NCI-H2227 treated with DMSO at 0.1 percent for 48 hours (cell line): ENCODE results near the gene CXCL6.

Experiments
- DNase-seq: peaks from one replicate; lab custom pipeline; 2025; lab: John Stamatoyannopoulos, UW

CXCL6 gene

GRCh38 chr4:73836373-73837279, at the start of gene CXCL6:
CXCL6 (plus strand) TSS chr4:73836678; CDS start chr4:73836751, 73 bp downstream.
- no peak for DNase-seq

GRCh38 chr4:73788411-73788810, 48.1 kb upstream of the CXCL6 start:
- DNase-seq, result no peak

- DNase-seq, result no peak
Observed at GRCh38 chr4:73798842-73799241, 37.6 kb upstream of the CXCL6 start.

- DNase-seq, result no peak
Observed at GRCh38 chr4:73800206-73800605, 36.3 kb upstream of the CXCL6 start.

GRCh38 chr4:73801692-73802091, 34.8 kb upstream of the CXCL6 start:
- no peak for DNase-seq

GRCh38 chr4:73803213-73803612, 33.3 kb upstream of the CXCL6 start:
- no peak for DNase-seq

- no peak for DNase-seq
Observed at GRCh38 chr4:73810191-73810590, 26.3 kb upstream of the CXCL6 start.

GRCh38 chr4:73811841-73812240, 24.6 kb upstream of the CXCL6 start:
- no peak for DNase-seq

GRCh38 chr4:73814679-73815078, 21.8 kb upstream of the CXCL6 start:
- no peak for DNase-seq

- DNase-seq, result no peak
Observed at GRCh38 chr4:73815145-73815544, 21.3 kb upstream of the CXCL6 start.

GRCh38 chr4:73816814-73817213, 19.7 kb upstream of the CXCL6 start:
- no peak for DNase-seq

GRCh38 chr4:73817341-73817740, 19.1 kb upstream of the CXCL6 start:
- no peak for DNase-seq

- no peak for DNase-seq
Observed at GRCh38 chr4:73821325-73821724, 15.2 kb upstream of the CXCL6 start.

- no peak for DNase-seq
Observed at GRCh38 chr4:73822389-73822788, 14.1 kb upstream of the CXCL6 start.

GRCh38 chr4:73822812-73823504, 13.5 kb upstream of the CXCL6 start:
- DNase-seq, result no peak

- DNase-seq, result no peak
Observed at GRCh38 chr4:73823760-73824159, 12.7 kb upstream of the CXCL6 start.

GRCh38 chr4:73828956-73829355, 7.5 kb upstream of the CXCL6 start:
- no peak for DNase-seq

GRCh38 chr4:73831569-73831968, 4.9 kb upstream of the CXCL6 start:
- DNase-seq, result no peak

- DNase-seq, result no peak
Observed at GRCh38 chr4:73832651-73833237, 3.7 kb upstream of the CXCL6 start.

- DNase-seq, result no peak
Observed at GRCh38 chr4:73839071-73839470, 2.6 kb downstream of the CXCL6 start.

- DNase-seq, result no peak
Observed at GRCh38 chr4:73839715-73840114, 3.2 kb downstream of the CXCL6 start.

GRCh38 chr4:73841243-73841925, 4.9 kb downstream of the CXCL6 start:
- DNase-seq, result no peak
